CD14-positive monocyte (primary cell): Measurements from ENCODE around the gene KCNN2. TPM values are rescaled to one million over a fixed set of nuclear protein-coding genes. Genes with fewer than 3 reads are reported as not detected.

Experiments used
- DNase-seq, 3 donors: peaks; one replicate each; pipeline ENCODE4 v3.0.0-alpha.2; 2011 to 2022
- H2AFZ ChIP-seq: 2 replicates; pipeline ENCODE4 v1.6.0; 2012; ENCODE audit warnings: mild to moderate bottlenecking, low read depth, low read length, inconsistent platforms; ENCODE audit not compliant: insufficient read depth, poor library complexity, severe bottlenecking
- H3K27ac ChIP-seq, 2 donors: 1 replicate in 1 of 2; 2 replicates in 1 of 2; pipeline ENCODE4 v1.5.1; 2012 to 2013; ENCODE audit warnings: low read length in 2 of 2, control low read depth in 1 of 2, inconsistent platforms in 1 of 2, low read depth in 1 of 2, mild to moderate bottlenecking in 1 of 2
- H3K27me3 ChIP-seq, 2 donors: one replicate each; pipeline versions ENCODE4 v1.6.0 to v1.6.1; 2011 to 2013; ENCODE audit warnings: low read length in 2 of 2; ENCODE audit not compliant: control insufficient read depth in 2 of 2, insufficient read depth in 2 of 2
- H3K36me3 ChIP-seq, 2 donors: replicated peaks in 1 of 2; 1 replicate in 1 of 2; 2 replicates in 1 of 2; pipeline versions ENCODE4 v1.5.1 to v1.6.1; 2012 to 2013; ENCODE audit warnings: low read length in 2 of 2, control low read depth in 1 of 2, inconsistent platforms in 1 of 2, mild to moderate bottlenecking in 1 of 2; ENCODE audit not compliant: insufficient read depth in 2 of 2, control insufficient read depth in 1 of 2
- H3K4me1 ChIP-seq, 2 donors: 1 replicate in 1 of 2; 2 replicates in 1 of 2; pipeline versions ENCODE4 v1.5.1 to v1.6.1; 2012 to 2013; ENCODE audit warnings: low read length in 2 of 2, control low read depth in 1 of 2, inconsistent platforms in 1 of 2, mild to moderate bottlenecking in 1 of 2, moderate library complexity in 1 of 2; ENCODE audit not compliant: insufficient read depth in 2 of 2, control insufficient read depth in 1 of 2
- H3K4me2 ChIP-seq: replicated peaks from 2 replicates; pipeline ENCODE3; 2012; ENCODE audit warnings: low read length, moderate library complexity, mild to moderate bottlenecking; ENCODE audit not compliant: poor library complexity, severe bottlenecking; ENCODE audit errors: extremely low read depth
- H3K4me3 ChIP-seq, 3 experiments: fragments of 200-600 bp in 1 of 3; sonication (generic) in 1 of 3; replicated peaks in 1 of 3; 1 replicate in 2 of 3; 2 replicates in 1 of 3; pipeline ENCODE4 v1.5.1; 2011 to 2013; ENCODE audit warnings: low read length in 3 of 3, mild to moderate bottlenecking in 3 of 3, control low read depth in 2 of 3, low read depth in 2 of 3, inconsistent platforms in 1 of 3, moderate library complexity in 1 of 3
- H3K79me2 ChIP-seq: 2 replicates; pipeline ENCODE4 v1.6.0; 2012; ENCODE audit warnings: mild to moderate bottlenecking, control low read depth, inconsistent platforms, low read length, moderate library complexity; ENCODE audit not compliant: insufficient read depth
- H3K9ac ChIP-seq: 2 replicates; pipeline ENCODE4 v1.6.0; 2017; ENCODE audit warnings: low read length, mild to moderate bottlenecking; ENCODE audit not compliant: insufficient read depth, poor library complexity, severe bottlenecking
- H3K9me3 ChIP-seq, 2 donors: replicated peaks in 1 of 2; 1 replicate in 1 of 2; 2 replicates in 1 of 2; pipeline versions ENCODE4 v1.5.1 to v1.6.1; 2012 to 2013; ENCODE audit warnings: low read length in 2 of 2, control low read depth in 1 of 2; ENCODE audit not compliant: control insufficient read depth in 1 of 2, insufficient read depth in 1 of 2
- H4K20me1 ChIP-seq: 2 replicates; pipeline ENCODE4 v1.6.0; 2012; ENCODE audit warnings: mild to moderate bottlenecking, low read length, control low read depth, moderate library complexity; ENCODE audit not compliant: insufficient read depth
- H3K27ac Mint-ChIP-seq, 7 donors: one replicate each; pipeline ENCODE4 v1.8.0; 2020; ENCODE audit warnings: mild to moderate bottlenecking in 7 of 7, mixed read lengths in 7 of 7, moderate library complexity in 6 of 7, inconsistent platforms in 2 of 7
- H3K27me3 Mint-ChIP-seq, 3 donors: one replicate each; pipeline ENCODE4 v1.8.0; 2021 to 2022; ENCODE audit warnings: low read depth in 3 of 3, mild to moderate bottlenecking in 3 of 3, mixed read lengths in 3 of 3, moderate library complexity in 3 of 3, inconsistent platforms in 1 of 3
- H3K36me3 Mint-ChIP-seq, 2 donors: one replicate each; pipeline ENCODE4 v1.8.0; 2020; ENCODE audit warnings: mixed read lengths in 2 of 2, inconsistent platforms in 1 of 2, mild to moderate bottlenecking in 1 of 2
- H3K4me1 Mint-ChIP-seq: one replicate; pipeline ENCODE4 v1.8.0; 2020; ENCODE audit warnings: mild to moderate bottlenecking, mixed read lengths
- H3K4me3 Mint-ChIP-seq, 2 donors: one replicate each; pipeline ENCODE4 v1.8.0; 2020; ENCODE audit warnings: mild to moderate bottlenecking in 2 of 2, mixed read lengths in 2 of 2, moderate library complexity in 1 of 2
- H3K9me3 Mint-ChIP-seq, 7 donors: one replicate each; pipeline ENCODE4 v1.8.0; 2020 to 2022; ENCODE audit warnings: mixed read lengths in 7 of 7, mild to moderate bottlenecking in 6 of 7, moderate library complexity in 6 of 7, inconsistent platforms in 2 of 7
- WGBS: methylation state at CpG from one replicate; pipeline ENCODE4 v1.1.5; 2013; ENCODE audit warnings: missing lambda C conversion rate; ENCODE audit not compliant: insufficient coverage; 5-methylcytosine and 5-hydroxymethylcytosine counted together
- intact Hi-C, 2 donors: fragments of 100-400 bp; cut with micrococcal nuclease; formaldehyde crosslinking; loops; one replicate each; pipeline versions ENCODE4 v1.15.0 to v1.15.1; 2023
- polyA plus RNA-seq, 3 donors: library from polyadenylated mRNA; depleted of rRNA in 1 of 3; unstranded in 2 of 3; stranded (reverse) in 1 of 3; fragments of 300-500 nt in 2 of 3; fragments of >200 nt in 1 of 3; fragmentation: Illumina TruSeq in 2 of 3; gene quantifications; 1 replicate in 2 of 3; 2 replicates in 1 of 3; pipeline ENCODE4 v1.2.3, GENCODE V29; 2012 to 2021
- TF ChIP-seq, protein P1 (sequence below): fragments of 200-600 bp; IDR thresholded peaks from one replicate; pipeline ENCODE4 v1.8.0; 2022; ENCODE audit warnings: antibody characterized with exemption, mild to moderate bottlenecking

The KCNN2 gene
- polyA plus RNA-seq, 3 donors, result not detected

DNA sequence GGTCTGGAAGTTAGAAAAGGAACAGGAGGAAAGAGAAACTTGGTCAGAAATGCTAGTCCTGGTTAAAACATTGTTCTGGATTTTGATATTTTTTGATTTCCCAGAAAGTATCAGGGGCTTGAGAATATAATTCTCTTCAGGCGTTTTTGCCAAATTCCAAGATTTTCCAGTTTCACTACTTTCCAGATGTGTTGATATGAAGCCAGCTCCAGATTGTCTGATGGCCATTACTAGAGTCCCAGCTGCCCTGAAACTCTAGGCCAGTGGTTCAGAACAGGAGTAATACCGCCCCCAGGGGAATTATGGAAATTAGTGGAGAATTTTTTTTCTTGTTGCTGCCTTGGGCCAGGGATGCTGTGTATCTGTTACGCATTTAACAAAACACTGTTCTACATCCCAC lies 88.6 kb downstream of the KCNN2 start:
- no peak for DNase-seq
- no peak overlapping the region for H3K9ac ChIP-seq
- Mint-ChIP-seq H3K27ac (no peak overlapping the region), H3K27me3 (peaks cover 5 to 11% (median 9%) of the 10 kb centered on the region in 3 donors), H3K9me3 (no peaks in the 10 kb centered on the region), H3K4me3 (no peak overlapping the region), H3K36me3 (no peaks in the 10 kb centered on the region), H3K4me1 (no peaks in the 10 kb centered on the region)
- intact Hi-C loops, result loop anchor here (5.0 to 10.0 kb wide), 2 partner anchors 836 to 838 kb away; no protein-coding TSS in a partner anchor
- H3K4me2 ChIP-seq, result no peak overlapping the region
- no peaks in the 10 kb centered on the region for H3K4me1 ChIP-seq
- H3K79me2 ChIP-seq, result no peaks in the 10 kb centered on the region
- H3K9me3 ChIP-seq, result no peaks in the 10 kb centered on the region
- H4K20me1 ChIP-seq, result no peaks in the 10 kb centered on the region
- 100% methylated on average over 1 of the region's 3 CpGs for WGBS
- H3K4me3 ChIP-seq, result no peak overlapping the region
- no peaks in the 10 kb centered on the region for H3K36me3 ChIP-seq
- H3K27me3 ChIP-seq, result no peaks in the 10 kb centered on the region
- TF ChIP-seq, protein P1, sequence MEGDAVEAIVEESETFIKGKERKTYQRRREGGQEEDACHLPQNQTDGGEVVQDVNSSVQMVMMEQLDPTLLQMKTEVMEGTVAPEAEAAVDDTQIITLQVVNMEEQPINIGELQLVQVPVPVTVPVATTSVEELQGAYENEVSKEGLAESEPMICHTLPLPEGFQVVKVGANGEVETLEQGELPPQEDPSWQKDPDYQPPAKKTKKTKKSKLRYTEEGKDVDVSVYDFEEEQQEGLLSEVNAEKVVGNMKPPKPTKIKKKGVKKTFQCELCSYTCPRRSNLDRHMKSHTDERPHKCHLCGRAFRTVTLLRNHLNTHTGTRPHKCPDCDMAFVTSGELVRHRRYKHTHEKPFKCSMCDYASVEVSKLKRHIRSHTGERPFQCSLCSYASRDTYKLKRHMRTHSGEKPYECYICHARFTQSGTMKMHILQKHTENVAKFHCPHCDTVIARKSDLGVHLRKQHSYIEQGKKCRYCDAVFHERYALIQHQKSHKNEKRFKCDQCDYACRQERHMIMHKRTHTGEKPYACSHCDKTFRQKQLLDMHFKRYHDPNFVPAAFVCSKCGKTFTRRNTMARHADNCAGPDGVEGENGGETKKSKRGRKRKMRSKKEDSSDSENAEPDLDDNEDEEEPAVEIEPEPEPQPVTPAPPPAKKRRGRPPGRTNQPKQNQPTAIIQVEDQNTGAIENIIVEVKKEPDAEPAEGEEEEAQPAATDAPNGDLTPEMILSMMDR, result no peak
- no peak overlapping the region for H3K27ac ChIP-seq
- H2AFZ ChIP-seq, result no peak overlapping the region

- no peaks in the 10 kb centered on the region for H3K27me3 ChIP-seq
- no peak overlapping the region for H3K4me3 Mint-ChIP-seq
- 50% methylated on average over 1 of the region's 5 CpGs for WGBS
- no peak overlapping the region for H3K9ac ChIP-seq
- H3K27me3 Mint-ChIP-seq, result peaks cover 0 to 6% (median 2%) of the 10 kb centered on the region in 3 donors
- no peak overlapping the region for H3K27ac Mint-ChIP-seq
- intact Hi-C loops, result loop anchor here in 1 of 2 donors (10.0 kb wide), 1 partner anchor 844 kb away; no protein-coding TSS in a partner anchor
- H3K4me3 ChIP-seq, result no peak overlapping the region
- H3K9me3 Mint-ChIP-seq, result peaks cover 0 to 2% (median 0%) of the 10 kb centered on the region in 7 donors
- H3K4me1 ChIP-seq, result no peaks in the 10 kb centered on the region
- H3K79me2 ChIP-seq, result no peaks in the 10 kb centered on the region
- no peak overlapping the region for H3K4me2 ChIP-seq
- H3K27ac ChIP-seq, result no peak overlapping the region
- no peak overlapping the region for H2AFZ ChIP-seq
- TF ChIP-seq, protein P1, result no peak
- no peaks in the 10 kb centered on the region for H3K36me3 ChIP-seq
- H3K4me1 Mint-ChIP-seq, result no peaks in the 10 kb centered on the region
- no peak for DNase-seq
- no peaks in the 10 kb centered on the region for H3K9me3 ChIP-seq
- H3K36me3 Mint-ChIP-seq, result no peaks in the 10 kb centered on the region
- H4K20me1 ChIP-seq, result no peaks in the 10 kb centered on the region
These were observed 96.9 kb downstream of the KCNN2 start for GRCh38 chr5:114458726-114459125.
